ENCODE measurements around the gene C20orf204.

- no peak for TF ChIP-seq POLR2AphosphoS5 (IDR thresholded peaks at IDR 0.05; ENCODE audit: insufficient read depth in 1 of 2, low read depth in 1 of 2)
- no peak for TF ChIP-seq CTCF (IDR thresholded peaks at IDR 0.05)
- no peak for TF ChIP-seq POLR2A (IDR thresholded peaks at IDR 0.05)
Measured at GRCh38 chr20:64074963-64075362, 39.0 kb downstream of the C20orf204 start.

Data from vagina (tissue), 2 donors.